HG02943 (cell line): Measurements from ENCODE around the gene ZBTB17.
"Not testable (repeated sequence)": the region's sequence is repeated elsewhere in the genome, so short reads cannot be mapped to it uniquely, and the experiment has no call there.

Experiments
- ATAC-seq: cut with Tn5 transposase; IDR thresholded peaks from one replicate; pipeline ENCODE4 v1.9.1; 2021; ENCODE audit warnings: mild to moderate bottlenecking, low read depth, moderate library complexity; ENCODE audit not compliant: unreplicated experiment

The ZBTB17 gene

GRCh38 chr1:15975805-15976680, at the start of gene ZBTB17:
ZBTB17 (minus strand) TSS chr1:15976101; CDS start chr1:15948495, 27,606 bp downstream.
- ATAC-seq = no peak

- ATAC-seq = no peak
Observed at GRCh38 chr1:16023050-16023653, 47.3 kb upstream of the ZBTB17 start.

GRCh38 chr1:16022393-16022792, 46.5 kb upstream of the ZBTB17 start:
- no peak for ATAC-seq

GRCh38 chr1:16021681-16022080, 45.8 kb upstream of the ZBTB17 start, which contains the start of gene CLCNKA:
CLCNKA (plus strand) TSS chr1:16022036; CDS start chr1:16022620, 584 bp downstream.
- ATAC-seq = no peak

GRCh38 chr1:16020878-16021277, 45.0 kb upstream of the ZBTB17 start:
- ATAC-seq = not testable (repeated sequence)

GRCh38 chr1:16020325-16020724, 44.4 kb upstream of the ZBTB17 start:
- no peak for ATAC-seq

GRCh38 chr1:16019644-16020277, 43.9 kb upstream of the ZBTB17 start:
- ATAC-seq = no peak

- no peak for ATAC-seq
Observed at GRCh38 chr1:16018749-16019643, 43.1 kb upstream of the ZBTB17 start.

GRCh38 chr1:16018308-16018707, 42.4 kb upstream of the ZBTB17 start:
- no peak for ATAC-seq

GRCh38 chr1:16017461-16018303, 41.8 kb upstream of the ZBTB17 start, which contains the start of gene HSPB7:
HSPB7 (minus strand) TSS chr1:16018043; CDS start chr1:16017963, 80 bp downstream.
- no peak for ATAC-seq

GRCh38 chr1:16017076-16017460, 41.2 kb upstream of the ZBTB17 start:
- no peak for ATAC-seq

- no peak for ATAC-seq
Observed at GRCh38 chr1:16015960-16016901, 40.3 kb upstream of the ZBTB17 start.

- ATAC-seq = no peak
Observed at GRCh38 chr1:16015491-16015890, 39.6 kb upstream of the ZBTB17 start.

GRCh38 chr1:16014509-16015482, 38.9 kb upstream of the ZBTB17 start:
- no peak for ATAC-seq

GRCh38 chr1:16013908-16014258, 38.0 kb upstream of the ZBTB17 start:
- no peak for ATAC-seq

- no peak for ATAC-seq
Observed at GRCh38 chr1:16013220-16013907, 37.5 kb upstream of the ZBTB17 start.
